GM12873 (cell line): ENCODE results near the gene EEF1AKMT2.

ENCODE experiments used
- CTCF ChIP-seq: IDR thresholded peaks from 2 replicates; pipeline ENCODE4 v1.5.1; 2012; ENCODE audit warnings: low read depth, mild to moderate bottlenecking, moderate library complexity, low read length, control low read depth; ENCODE audit not compliant: insufficient read depth; ENCODE audit errors: missing control alignments

Gene EEF1AKMT2

GRCh38 chr10:124755581-124755980 is 36.1 kb downstream of the EEF1AKMT2 start:
- no peak for TF ChIP-seq CTCF

DNA sequence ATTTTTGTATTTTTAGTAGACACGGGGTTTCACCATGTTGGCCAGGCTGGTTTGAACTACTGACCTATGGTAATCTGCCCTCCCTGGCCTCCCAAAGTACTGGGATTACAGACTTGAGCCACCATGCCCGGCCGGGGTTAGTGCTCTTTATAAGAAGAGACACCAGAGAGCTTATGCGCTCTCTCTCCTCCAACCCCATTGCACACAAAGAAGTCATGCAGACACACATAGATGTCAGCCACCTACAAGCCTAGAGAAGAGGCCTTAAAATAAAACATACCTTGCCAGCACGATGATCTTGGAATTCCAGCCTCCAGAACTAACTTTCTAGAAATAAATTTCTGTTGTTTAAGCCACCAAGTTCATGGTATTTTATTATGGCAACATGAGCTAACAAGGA is 37.5 kb downstream of the EEF1AKMT2 start:
- no peak for TF ChIP-seq CTCF

GRCh38 chr10:124748953-124749645 is 42.6 kb downstream of the EEF1AKMT2 start:
- TF ChIP-seq CTCF: no peak

GRCh38 chr10:124748166-124748565 is 43.5 kb downstream of the EEF1AKMT2 start:
- no peak for TF ChIP-seq CTCF

GRCh38 chr10:124747745-124748144 is 43.9 kb downstream of the EEF1AKMT2 start:
- TF ChIP-seq CTCF: no peak

GRCh38 chr10:124746992-124747391 is 44.7 kb downstream of the EEF1AKMT2 start:
- no peak for TF ChIP-seq CTCF

DNA sequence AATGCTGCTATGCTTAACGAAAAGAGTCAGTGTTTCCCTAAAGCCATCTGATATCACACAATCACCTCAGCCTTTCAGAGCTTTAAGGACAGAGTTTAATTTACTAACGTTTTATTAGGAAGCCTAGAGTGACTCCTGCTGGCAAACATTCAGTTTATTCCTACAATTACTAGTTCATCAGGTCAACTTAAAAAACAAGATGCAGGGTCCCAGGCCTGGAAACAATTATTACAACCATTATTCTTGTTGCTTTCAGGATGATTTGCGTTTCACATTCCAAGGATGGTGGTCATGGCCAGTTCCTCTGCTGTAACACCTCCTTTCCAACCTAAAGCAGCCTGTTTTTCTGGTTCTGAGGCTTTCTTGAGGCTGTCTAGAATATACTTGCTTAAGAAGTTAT is 46.0 kb downstream of the EEF1AKMT2 start:
- TF ChIP-seq CTCF: peak; percentile 40

GRCh38 chr10:124745252-124745651 is 46.4 kb downstream of the EEF1AKMT2 start:
- TF ChIP-seq CTCF: no peak
